A549 (cell line): Measurements from ENCODE around the gene TMPRSS4. TPM values are rescaled to one million over a fixed set of nuclear protein-coding genes. Genes with fewer than 3 reads are reported as not detected.

Experiments
- ATAC-seq, 2 experiments: fragments of 200-7000 bp in 1 of 2; fragments of >200 bp in 1 of 2; cut with Nextera tagmentation in 1 of 2; cut with Tn5 transposase in 1 of 2; 3 replicates each; pipeline versions ENCODE4 v1.8.0 to v1.9.1; 2018 to 2020; ENCODE audit warnings: mild to moderate bottlenecking in 1 of 2, moderate library complexity in 1 of 2
- CTCF ChIA-PET: fragments of 300-600 bp; sonication (Branson Sonifier 250); formaldehyde crosslinking; extraction: SDS; loops from one replicate; lab custom pipeline; 2021; ENCODE audit warnings: antibody characterized with exemption, inconsistent platforms; lab: Yijun Ruan, JAX
- POLR2A ChIA-PET: fragments of 350-600 bp; formaldehyde crosslinking; extraction: SDS; loops from one replicate; lab custom pipeline; 2021; ENCODE audit warnings: antibody characterized with exemption, inconsistent platforms; lab: Yijun Ruan, JAX
- DNase-seq, 2 experiments: peaks; one replicate each; pipeline versions ENCODE4 v3.0.0 to v3.0.0-alpha.2; 2011 to 2016; ENCODE audit warnings: low read depth in 1 of 2, low spot score in 1 of 2
- FAIRE-seq: peaks from 2 replicates; lab custom pipeline; 2011; peaks lifted over from hg19 to GRCh38; lab: Jason Lieb, UNC
- H3K27ac ChIP-seq, 2 experiments: fragments of >200 bp; sonication (Bioruptor Twin); formaldehyde crosslinking; 3 replicates each; pipeline ENCODE4 v1.5.1; 2016 to 2017
- H3K4me1 ChIP-seq: fragments of >200 bp; sonication (Bioruptor Twin); formaldehyde crosslinking; 3 replicates; pipeline ENCODE4 v1.6.1; 2016
- H3K4me2 ChIP-seq: fragments of >200 bp; sonication (Bioruptor Twin); formaldehyde crosslinking; 3 replicates; pipeline ENCODE4 v1.6.1; 2016
- H3K4me3 ChIP-seq: fragments of >200 bp; sonication (Bioruptor Twin); formaldehyde crosslinking; 3 replicates; pipeline ENCODE4 v1.5.1; 2016
- H3K9me3 ChIP-seq: fragments of >200 bp; sonication (Bioruptor Twin); formaldehyde crosslinking; 3 replicates; pipeline ENCODE4 v1.6.1; 2016
- ATOH8 ChIP-seq: fragments of 250-450 bp; sonication (Bioruptor Pico); IDR thresholded peaks from 2 replicates; pipeline ENCODE4 v1.5.0; 2020; ENCODE audit warnings: low read depth, mild to moderate bottlenecking, moderate library complexity
- CTCF ChIP-seq: fragments of >200 bp; sonication (Bioruptor Twin); formaldehyde crosslinking; IDR thresholded peaks from 3 replicates; pipeline ENCODE4 v1.5.1; 2016
- EHF ChIP-seq: fragments of 250-450 bp; sonication (Bioruptor Pico); IDR thresholded peaks from 2 replicates; pipeline ENCODE4 v1.5.0; 2020; ENCODE audit warnings: mild to moderate bottlenecking
- ESRRA ChIP-seq: fragments of 150-350 bp; IDR thresholded peaks from 2 replicates; pipeline ENCODE4 v1.6.1; 2014; ENCODE audit warnings: mild to moderate bottlenecking, low read length, borderline replicate concordance
- FOSL2 ChIP-seq, 2 experiments: fragments of 450-650 bp in 1 of 2; fragments of >200 bp in 1 of 2; sonication (Bioruptor Twin) in 1 of 2; formaldehyde crosslinking; IDR thresholded peaks; 2 replicates each; pipeline versions ENCODE4 v1.5.0 to v1.6.1; 2016 to 2020; ENCODE audit warnings: mild to moderate bottlenecking in 1 of 2, moderate library complexity in 1 of 2
- FOXS1 ChIP-seq: fragments of 250-450 bp; sonication (Bioruptor Pico); IDR thresholded peaks from 2 replicates; pipeline ENCODE4 v1.5.0; 2020; ENCODE audit warnings: mild to moderate bottlenecking, moderate library complexity
- GATA3 ChIP-seq: IDR thresholded peaks from 2 replicates; pipeline ENCODE4 v1.6.1; 2012; ENCODE audit warnings: borderline replicate concordance
- HMGXB4 ChIP-seq: fragments of 250-450 bp; sonication (Bioruptor Pico); IDR thresholded peaks from 2 replicates; pipeline ENCODE4 v1.5.0; 2021; ENCODE audit warnings: mild to moderate bottlenecking, moderate library complexity, borderline replicate concordance
- KDM5A ChIP-seq: fragments of 200-600 bp; sonication (generic); IDR thresholded peaks from 2 replicates; pipeline ENCODE4 v1.6.1; 2016; ENCODE audit warnings: antibody characterized with exemption, mild to moderate bottlenecking
- MAFK ChIP-seq: fragments of 450-650 bp; IDR thresholded peaks from 2 replicates; pipeline ENCODE4 v1.6.1; 2014; ENCODE audit not compliant: partially characterized antibody
- NFE2L2 ChIP-seq: fragments of 150-350 bp; conservative IDR thresholded peaks from 2 replicates; pipeline ENCODE4 v1.6.1; 2014; ENCODE audit warnings: low read length
- NPAS2 ChIP-seq: fragments of 250-450 bp; sonication (Bioruptor Pico); IDR thresholded peaks from 2 replicates; pipeline ENCODE4 v1.8.0; 2022; ENCODE audit warnings: mild to moderate bottlenecking, moderate library complexity, borderline replicate concordance
- NR3C1 ChIP-seq: fragments of >200 bp; sonication (Bioruptor Twin); formaldehyde crosslinking; IDR thresholded peaks from 3 replicates; pipeline ENCODE4 v1.6.1; 2017
- POLR2AphosphoS2 ChIP-seq: conservative IDR thresholded peaks from 2 replicates; pipeline ENCODE4 v1.6.1; 2012; ENCODE audit warnings: low read length, improper control_type of control experiment, inconsistent platforms
- REST ChIP-seq: fragments of 200-600 bp; sonication (generic); IDR thresholded peaks from 2 replicates; pipeline ENCODE4 v1.6.1; 2016; ENCODE audit warnings: antibody characterized with exemption, mild to moderate bottlenecking, moderate library complexity
- SMC3 ChIP-seq: fragments of >200 bp; sonication (Bioruptor Twin); formaldehyde crosslinking; IDR thresholded peaks from 3 replicates; pipeline ENCODE4 v1.6.1; 2018; ENCODE audit warnings: inconsistent platforms
- SREBF2 ChIP-seq: fragments of 450-650 bp; IDR thresholded peaks from 2 replicates; pipeline ENCODE4 v1.6.1; 2014; ENCODE audit warnings: mild to moderate bottlenecking, moderate library complexity
- TFCP2L1 ChIP-seq: fragments of 250-450 bp; sonication (Bioruptor Pico); IDR thresholded peaks from 2 replicates; pipeline ENCODE4 v1.5.0; 2021; ENCODE audit warnings: mild to moderate bottlenecking
- ZC3H11A ChIP-seq: fragments of 450-650 bp; IDR thresholded peaks from 2 replicates; pipeline ENCODE4 v1.6.1; 2014; ENCODE audit warnings: antibody characterized with exemption, mild to moderate bottlenecking
- ZFP36 ChIP-seq: fragments of 450-650 bp; IDR thresholded peaks from 2 replicates; pipeline ENCODE4 v1.6.1; 2014; ENCODE audit warnings: borderline replicate concordance; ENCODE audit not compliant: partially characterized antibody
- ZNF302 ChIP-seq: fragments of 250-450 bp; sonication (Bioruptor Pico); IDR thresholded peaks from 2 replicates; pipeline ENCODE4 v1.9.0; 2021; ENCODE audit warnings: inconsistent platforms, mild to moderate bottlenecking, moderate library complexity
- WGBS: methylation state at CpG from one replicate; pipeline ENCODE4 v1.1.6; 2017; ENCODE audit errors: missing lambda C conversion rate; 5-methylcytosine and 5-hydroxymethylcytosine counted together
- polyA plus RNA-seq, 4 experiments: library from polyadenylated mRNA; depleted of rRNA in 3 of 4; stranded (reverse); fragments of >200 nt; fragmentation: RNase III in 1 of 4; extraction: RNeasy Plus Mini Kit Qiagen cat#74134 plus additional on column Dnase treatment in 1 of 4; gene quantifications; 2 replicates in 3 of 4; 3 replicates in 1 of 4; pipeline ENCODE4 v1.2.3, GENCODE V29; 2011 to 2017
- TF ChIP-seq, protein P1 (sequence below): fragments of 450-650 bp; IDR thresholded peaks from 2 replicates; pipeline ENCODE4 v1.6.1; 2014; ENCODE audit warnings: antibody characterized with exemption
- TF ChIP-seq, protein P2 (sequence below): IDR thresholded peaks from 2 replicates; pipeline ENCODE4 v1.6.1; 2012
- TF ChIP-seq, protein P3 (sequence below): fragments of >200 bp; sonication (Bioruptor Twin); formaldehyde crosslinking; IDR thresholded peaks from 2 replicates; pipeline ENCODE4 v1.6.1; 2016

The TMPRSS4 gene
- polyA plus RNA-seq, 2 of the 4 experiments (the other 2 are of a cell fraction) = not detected

- FAIRE-seq (no peak), DNase-seq (peak in 1 of 2 experiments; percentile 26), ATAC-seq (peak in 1 of 2 experiments; percentile 28; a peak in 3 of 6 replicates)
- Histone ChIP-seq H3K9me3 (no peaks in the 10 kb centered on the region), H3K27ac (no peak overlapping the region), H3K4me3 (no peak overlapping the region), H3K4me1 (no peaks in the 10 kb centered on the region; the same call in 2 of the 3 replicates), H3K4me2 (peak overlapping the region; percentile 36; the same call in 1 of the 3 replicates)
- ChIA-PET POLR2A (no interaction called here), CTCF (interaction anchor here (0.7 to 7.1 kb wide), 5 partner anchors 10 to 196 kb away, joined by 3 to 76 read pairs (median 6); no protein-coding TSS in a partner anchor)
- TF ChIP-seq, protein P1, sequence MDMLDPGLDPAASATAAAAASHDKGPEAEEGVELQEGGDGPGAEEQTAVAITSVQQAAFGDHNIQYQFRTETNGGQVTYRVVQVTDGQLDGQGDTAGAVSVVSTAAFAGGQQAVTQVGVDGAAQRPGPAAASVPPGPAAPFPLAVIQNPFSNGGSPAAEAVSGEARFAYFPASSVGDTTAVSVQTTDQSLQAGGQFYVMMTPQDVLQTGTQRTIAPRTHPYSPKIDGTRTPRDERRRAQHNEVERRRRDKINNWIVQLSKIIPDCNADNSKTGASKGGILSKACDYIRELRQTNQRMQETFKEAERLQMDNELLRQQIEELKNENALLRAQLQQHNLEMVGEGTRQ = no peak
- TF ChIP-seq KDM5A = no peak
- TF ChIP-seq NFE2L2 = no peak
- TF ChIP-seq ZFP36 = no peak
- no peak for TF ChIP-seq EHF (CRISPR knock-in tag)
- no peak for TF ChIP-seq NPAS2 (CRISPR knock-in tag)
- 31% methylated on average over 18 of the region's 21 CpGs for WGBS
Measured at GRCh38 chr11:118156531-118157185, 79.8 kb downstream of the TMPRSS4 start.

DNA sequence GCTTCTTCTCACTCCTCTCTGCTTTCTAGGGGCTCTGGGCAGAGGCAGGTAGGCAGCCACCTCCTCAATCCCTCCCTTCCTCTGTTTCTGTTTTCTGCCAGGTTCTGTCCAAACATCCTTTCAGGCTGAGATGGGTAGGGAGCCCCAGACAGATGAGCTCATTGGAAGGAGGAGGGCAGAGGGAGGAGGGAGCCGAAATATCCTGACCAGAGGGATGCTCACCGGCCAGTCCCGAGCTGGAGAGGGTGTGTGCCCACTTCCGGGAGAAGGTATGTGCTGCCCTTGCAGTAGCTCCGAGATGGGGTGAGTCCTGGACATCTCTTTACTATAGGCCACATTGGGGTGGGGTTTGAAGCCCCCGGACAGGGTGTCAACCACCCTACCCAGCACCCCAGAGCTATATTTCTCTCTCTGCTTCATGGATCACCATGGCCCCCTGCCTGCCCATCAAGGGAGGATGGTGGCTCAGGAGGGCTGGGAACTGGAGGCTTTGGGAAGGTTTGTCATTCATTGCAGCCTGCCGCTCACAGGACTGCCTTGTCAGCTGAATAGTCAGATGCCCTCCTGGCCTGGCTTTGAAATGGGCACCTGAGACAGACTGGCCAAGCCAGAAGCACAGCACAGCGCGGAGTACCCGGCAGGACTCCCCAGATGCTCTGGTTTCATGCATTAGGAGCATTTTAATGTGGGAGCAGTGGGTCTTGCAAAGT, 80.5 kb downstream of the TMPRSS4 start:
- 23% methylated on average over 5 of the region's 10 CpGs for WGBS
- CTCF ChIA-PET = interaction anchor here (2.7 to 7.1 kb wide), 3 partner anchors 13 to 41 kb away, joined by 6 to 76 read pairs (median 14); no protein-coding TSS in a partner anchor
- no peaks in the 10 kb centered on the region for H3K9me3 ChIP-seq
- no peak for ATAC-seq
- no peaks in the 10 kb centered on the region; the same call in 2 of the 3 replicates for H3K4me1 ChIP-seq
- no peak for DNase-seq
- no peak for FAIRE-seq
- no peak overlapping the region for H3K4me3 ChIP-seq
- no peak for TF ChIP-seq ZNF302
- TF ChIP-seq, protein P2, sequence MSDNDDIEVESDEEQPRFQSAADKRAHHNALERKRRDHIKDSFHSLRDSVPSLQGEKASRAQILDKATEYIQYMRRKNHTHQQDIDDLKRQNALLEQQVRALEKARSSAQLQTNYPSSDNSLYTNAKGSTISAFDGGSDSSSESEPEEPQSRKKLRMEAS = no peak
- no peak for TF ChIP-seq TFCP2L1 (CRISPR knock-in tag)
- TF ChIP-seq NR3C1 = no peak
- TF ChIP-seq FOSL2 (IDR thresholded peaks at IDR 0.05) = no peak
- TF ChIP-seq FOSL2 (CRISPR knock-in tag; IDR thresholded peaks at IDR 0.05) = no peak
- TF ChIP-seq ATOH8 (CRISPR knock-in tag) = no peak
- no peak for TF ChIP-seq HMGXB4 (CRISPR knock-in tag)
- TF ChIP-seq FOXS1 (CRISPR knock-in tag) = no peak
- no peak for TF ChIP-seq EHF (CRISPR knock-in tag)
- TF ChIP-seq SMC3 = no peak
- no peak for TF ChIP-seq MAFK
- no peak for TF ChIP-seq ESRRA
- no peak for TF ChIP-seq CTCF
- TF ChIP-seq POLR2AphosphoS2 = no peak
- TF ChIP-seq, protein P3, sequence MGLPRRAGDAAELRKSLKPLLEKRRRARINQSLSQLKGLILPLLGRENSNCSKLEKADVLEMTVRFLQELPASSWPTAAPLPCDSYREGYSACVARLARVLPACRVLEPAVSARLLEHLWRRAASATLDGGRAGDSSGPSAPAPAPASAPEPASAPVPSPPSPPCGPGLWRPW = no peak
- no peak for TF ChIP-seq SREBF2
- no peak for TF ChIP-seq NFE2L2
- no peak for TF ChIP-seq ZC3H11A
- TF ChIP-seq REST = no peak
- TF ChIP-seq GATA3 = no peak
- POLR2A ChIA-PET = no interaction called here
- H3K27ac ChIP-seq = no peak overlapping the region
- H3K4me2 ChIP-seq = no peak overlapping the region
